GM23338 (cell line): Measurements from ENCODE around the gene CD58. TPM values are rescaled to one million over a fixed set of nuclear protein-coding genes. Genes with fewer than 3 reads are reported as not detected.

Experiments
- ATAC-seq: fragments of 200-7000 bp; cut with Tn5 transposase; 3 replicates; pipeline ENCODE4 v1.9.1; 2020
- DNase-seq: peaks from one replicate; pipeline ENCODE4 v3.0.0-alpha.2; 2015; ENCODE audit warnings: low spot score
- H2AFZ ChIP-seq: fragments of 200-600 bp; sonication (generic); 2 replicates; pipeline ENCODE4 v1.8.0; 2016; ENCODE audit warnings: antibody characterized with exemption, mild to moderate bottlenecking, moderate library complexity
- H3F3A ChIP-seq: fragments of 200-600 bp; sonication (generic); replicated peaks from 2 replicates; pipeline ENCODE4 v1.8.0; 2017; ENCODE audit warnings: antibody characterized with exemption, mixed run types, low read depth
- H3K27ac ChIP-seq: fragments of 200-600 bp; sonication (generic); 2 replicates; pipeline ENCODE4 v1.6.1; 2016; ENCODE audit warnings: low read depth
- H3K27me3 ChIP-seq: fragments of 200-600 bp; sonication (generic); 2 replicates; pipeline ENCODE4 v1.8.0; 2016; ENCODE audit warnings: mild to moderate bottlenecking, mixed run types, moderate library complexity; ENCODE audit not compliant: insufficient read depth
- H3K36me3 ChIP-seq: fragments of 200-600 bp; sonication (generic); 2 replicates; pipeline ENCODE4 v1.8.0; 2016; ENCODE audit warnings: mild to moderate bottlenecking; ENCODE audit not compliant: insufficient read depth
- H3K4me1 ChIP-seq: fragments of 200-600 bp; sonication (generic); 2 replicates; pipeline ENCODE4 v1.8.0; 2016; ENCODE audit warnings: mild to moderate bottlenecking, moderate library complexity; ENCODE audit not compliant: insufficient read depth
- H3K4me2 ChIP-seq: fragments of 200-600 bp; sonication (generic); 2 replicates; pipeline ENCODE4 v1.7.1; 2017; ENCODE audit warnings: mixed run types
- H3K4me3 ChIP-seq: fragments of 200-600 bp; sonication (generic); 2 replicates; pipeline ENCODE4 v1.6.1; 2016; ENCODE audit warnings: mixed run types
- H3K79me2 ChIP-seq: fragments of 200-600 bp; sonication (generic); replicated peaks from 2 replicates; pipeline ENCODE4 v1.8.0; 2017; ENCODE audit warnings: mild to moderate bottlenecking; ENCODE audit not compliant: insufficient read depth
- H3K9me2 ChIP-seq: fragments of 200-600 bp; sonication (generic); 2 replicates; pipeline ENCODE4 v1.8.0; 2017; ENCODE audit not compliant: insufficient read depth
- H4K20me1 ChIP-seq: fragments of 200-600 bp; sonication (generic); replicated peaks from 2 replicates; pipeline ENCODE4 v1.8.0; 2017; ENCODE audit warnings: mild to moderate bottlenecking; ENCODE audit not compliant: insufficient read depth
- H3K27ac Mint-ChIP-seq: 2 replicates; pipeline ENCODE4 v1.8.0; 2020; ENCODE audit warnings: inconsistent platforms, mild to moderate bottlenecking, moderate library complexity, mixed read lengths
- H3K27me3 Mint-ChIP-seq: 3 replicates; pipeline ENCODE4 v1.8.0; 2022; ENCODE audit warnings: low read depth, mild to moderate bottlenecking, moderate library complexity, mixed read lengths, inconsistent platforms; ENCODE audit not compliant: insufficient read depth, poor library complexity
- H3K36me3 Mint-ChIP-seq: 3 replicates; pipeline ENCODE4 v1.8.0; 2021; ENCODE audit warnings: low read depth, mild to moderate bottlenecking, inconsistent platforms, moderate library complexity, mixed read lengths
- H3K4me1 Mint-ChIP-seq: 3 replicates; pipeline ENCODE4 v1.8.0; 2020; ENCODE audit warnings: mild to moderate bottlenecking, inconsistent platforms, mixed read lengths
- H3K4me3 Mint-ChIP-seq: 3 replicates; pipeline ENCODE4 v1.8.0; 2021; ENCODE audit warnings: moderate library complexity, mild to moderate bottlenecking, inconsistent platforms, mixed read lengths
- H3K9me3 Mint-ChIP-seq: 3 replicates; pipeline ENCODE4 v1.8.0; 2020; ENCODE audit warnings: moderate library complexity, mild to moderate bottlenecking, inconsistent platforms, mixed read lengths
- CREB1 ChIP-seq: fragments of 250-450 bp; sonication (Bioruptor Pico); IDR thresholded peaks from 2 replicates; pipeline ENCODE4 v1.5.0; 2020; ENCODE audit warnings: low read depth, mild to moderate bottlenecking, moderate library complexity
- EZH2 ChIP-seq: fragments of 200-600 bp; sonication (generic); IDR thresholded peaks from one replicate; pipeline ENCODE4 v1.8.0; 2017; ENCODE audit warnings: antibody characterized with exemption, mild to moderate bottlenecking, low read depth; ENCODE audit not compliant: unreplicated experiment
- EZH2phosphoT487 ChIP-seq: fragments of 200-600 bp; sonication (generic); IDR thresholded peaks from one replicate; pipeline ENCODE4 v1.8.1; 2018; ENCODE audit warnings: antibody characterized with exemption; ENCODE audit not compliant: unreplicated experiment
- JUNB ChIP-seq: IDR thresholded peaks from one replicate; pipeline ENCODE4 v1.6.1; 2016; ENCODE audit warnings: antibody characterized with exemption; ENCODE audit not compliant: unreplicated experiment
- NANOG ChIP-seq: IDR thresholded peaks from 2 replicates; pipeline ENCODE4 v1.6.1; 2016; ENCODE audit warnings: antibody characterized with exemption, borderline replicate concordance
- POLR2AphosphoS5 ChIP-seq: IDR thresholded peaks from 2 replicates; pipeline ENCODE4 v1.6.1; 2016; ENCODE audit warnings: antibody characterized with exemption, low read depth
- STAT1 ChIP-seq: IDR thresholded peaks from one replicate; pipeline ENCODE4 v1.6.1; 2016; ENCODE audit warnings: antibody characterized with exemption; ENCODE audit not compliant: unreplicated experiment
- ZNF114 ChIP-seq: fragments of 250-450 bp; sonication (Bioruptor Pico); IDR thresholded peaks from 2 replicates; pipeline ENCODE4 v1.5.0; 2020; ENCODE audit warnings: mild to moderate bottlenecking, moderate library complexity
- ZNF331 ChIP-seq: fragments of 250-450 bp; sonication (Bioruptor Pico); IDR thresholded peaks from 2 replicates; pipeline ENCODE4 v1.5.0; 2020; ENCODE audit warnings: low read depth, mild to moderate bottlenecking, moderate library complexity
- polyA plus RNA-seq: library from polyadenylated mRNA; unstranded; fragments of >200 nt; fragmentation: Nextera tagmentation; extraction: Ambion mirVana; gene quantifications from 2 replicates; pipeline ENCODE4 v1.2.1, GENCODE V29; 2016
- total RNA-seq: library from RNA; depleted of rRNA; stranded (reverse); fragments of >200 nt; shearing (Covaris generic); gene quantifications from 2 replicates; pipeline ENCODE4 v1.2.3, GENCODE V29; 2014
- TF ChIP-seq, protein P1 (sequence below): IDR thresholded peaks from one replicate; pipeline ENCODE4 v1.6.1; 2018; ENCODE audit warnings: antibody characterized with exemption; ENCODE audit not compliant: unreplicated experiment
- TF ChIP-seq, protein P2 (sequence below): IDR thresholded peaks from 2 replicates; pipeline ENCODE4 v1.6.1; 2016; ENCODE audit warnings: antibody characterized with exemption
- TF ChIP-seq, protein P3 (sequence below), 2 experiments: fragments of 200-600 bp in 1 of 2; sonication (generic) in 1 of 2; conservative IDR thresholded peaks; 2 replicates each; pipeline versions ENCODE4 v1.5.1 to v1.6.1; 2016 to 2017; ENCODE audit warnings: antibody characterized with exemption in 2 of 2, low read depth in 2 of 2, mild to moderate bottlenecking in 2 of 2, moderate library complexity in 1 of 2

CD58 gene
- total and polyA plus RNA-seq, 2 experiments from 2014 or later, result 9.2 to 12.5 TPM

- TF ChIP-seq, protein P1, sequence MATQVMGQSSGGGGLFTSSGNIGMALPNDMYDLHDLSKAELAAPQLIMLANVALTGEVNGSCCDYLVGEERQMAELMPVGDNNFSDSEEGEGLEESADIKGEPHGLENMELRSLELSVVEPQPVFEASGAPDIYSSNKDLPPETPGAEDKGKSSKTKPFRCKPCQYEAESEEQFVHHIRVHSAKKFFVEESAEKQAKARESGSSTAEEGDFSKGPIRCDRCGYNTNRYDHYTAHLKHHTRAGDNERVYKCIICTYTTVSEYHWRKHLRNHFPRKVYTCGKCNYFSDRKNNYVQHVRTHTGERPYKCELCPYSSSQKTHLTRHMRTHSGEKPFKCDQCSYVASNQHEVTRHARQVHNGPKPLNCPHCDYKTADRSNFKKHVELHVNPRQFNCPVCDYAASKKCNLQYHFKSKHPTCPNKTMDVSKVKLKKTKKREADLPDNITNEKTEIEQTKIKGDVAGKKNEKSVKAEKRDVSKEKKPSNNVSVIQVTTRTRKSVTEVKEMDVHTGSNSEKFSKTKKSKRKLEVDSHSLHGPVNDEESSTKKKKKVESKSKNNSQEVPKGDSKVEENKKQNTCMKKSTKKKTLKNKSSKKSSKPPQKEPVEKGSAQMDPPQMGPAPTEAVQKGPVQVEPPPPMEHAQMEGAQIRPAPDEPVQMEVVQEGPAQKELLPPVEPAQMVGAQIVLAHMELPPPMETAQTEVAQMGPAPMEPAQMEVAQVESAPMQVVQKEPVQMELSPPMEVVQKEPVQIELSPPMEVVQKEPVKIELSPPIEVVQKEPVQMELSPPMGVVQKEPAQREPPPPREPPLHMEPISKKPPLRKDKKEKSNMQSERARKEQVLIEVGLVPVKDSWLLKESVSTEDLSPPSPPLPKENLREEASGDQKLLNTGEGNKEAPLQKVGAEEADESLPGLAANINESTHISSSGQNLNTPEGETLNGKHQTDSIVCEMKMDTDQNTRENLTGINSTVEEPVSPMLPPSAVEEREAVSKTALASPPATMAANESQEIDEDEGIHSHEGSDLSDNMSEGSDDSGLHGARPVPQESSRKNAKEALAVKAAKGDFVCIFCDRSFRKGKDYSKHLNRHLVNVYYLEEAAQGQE, result no peak
- TF ChIP-seq NANOG, result no peak
- TF ChIP-seq POLR2AphosphoS5, result no peak
- TF ChIP-seq, protein P2, sequence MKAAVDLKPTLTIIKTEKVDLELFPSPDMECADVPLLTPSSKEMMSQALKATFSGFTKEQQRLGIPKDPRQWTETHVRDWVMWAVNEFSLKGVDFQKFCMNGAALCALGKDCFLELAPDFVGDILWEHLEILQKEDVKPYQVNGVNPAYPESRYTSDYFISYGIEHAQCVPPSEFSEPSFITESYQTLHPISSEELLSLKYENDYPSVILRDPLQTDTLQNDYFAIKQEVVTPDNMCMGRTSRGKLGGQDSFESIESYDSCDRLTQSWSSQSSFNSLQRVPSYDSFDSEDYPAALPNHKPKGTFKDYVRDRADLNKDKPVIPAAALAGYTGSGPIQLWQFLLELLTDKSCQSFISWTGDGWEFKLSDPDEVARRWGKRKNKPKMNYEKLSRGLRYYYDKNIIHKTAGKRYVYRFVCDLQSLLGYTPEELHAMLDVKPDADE, result no peak
- TF ChIP-seq CREB1 (CRISPR knock-in tag), result no peak
- no peak for TF ChIP-seq EZH2phosphoT487
- no peak for TF ChIP-seq EZH2
- no peak for TF ChIP-seq STAT1
- no peak for TF ChIP-seq JUNB
- TF ChIP-seq, protein P3, sequence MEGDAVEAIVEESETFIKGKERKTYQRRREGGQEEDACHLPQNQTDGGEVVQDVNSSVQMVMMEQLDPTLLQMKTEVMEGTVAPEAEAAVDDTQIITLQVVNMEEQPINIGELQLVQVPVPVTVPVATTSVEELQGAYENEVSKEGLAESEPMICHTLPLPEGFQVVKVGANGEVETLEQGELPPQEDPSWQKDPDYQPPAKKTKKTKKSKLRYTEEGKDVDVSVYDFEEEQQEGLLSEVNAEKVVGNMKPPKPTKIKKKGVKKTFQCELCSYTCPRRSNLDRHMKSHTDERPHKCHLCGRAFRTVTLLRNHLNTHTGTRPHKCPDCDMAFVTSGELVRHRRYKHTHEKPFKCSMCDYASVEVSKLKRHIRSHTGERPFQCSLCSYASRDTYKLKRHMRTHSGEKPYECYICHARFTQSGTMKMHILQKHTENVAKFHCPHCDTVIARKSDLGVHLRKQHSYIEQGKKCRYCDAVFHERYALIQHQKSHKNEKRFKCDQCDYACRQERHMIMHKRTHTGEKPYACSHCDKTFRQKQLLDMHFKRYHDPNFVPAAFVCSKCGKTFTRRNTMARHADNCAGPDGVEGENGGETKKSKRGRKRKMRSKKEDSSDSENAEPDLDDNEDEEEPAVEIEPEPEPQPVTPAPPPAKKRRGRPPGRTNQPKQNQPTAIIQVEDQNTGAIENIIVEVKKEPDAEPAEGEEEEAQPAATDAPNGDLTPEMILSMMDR (conservative IDR thresholded peaks at IDR 0.05; ENCODE audit: low read depth in 2 of 2), result no peak
- no peak for TF ChIP-seq ZNF331 (CRISPR knock-in tag)
- no peak for TF ChIP-seq ZNF114 (CRISPR knock-in tag)
Measured at GRCh38 chr1:116516631-116517030, 54.2 kb downstream of the CD58 start (continued).

GRCh38 chr1:116515702-116516101 is 55.1 kb downstream of the CD58 start:
- Histone ChIP-seq H3K27me3 (no peaks in the 10 kb centered on the region), H3K4me3 (no peak overlapping the region), H3F3A (no peaks in the 10 kb centered on the region), H3K9me2 (no peaks in the 10 kb centered on the region), H2AFZ (no peak overlapping the region), H3K36me3 (no peaks in the 10 kb centered on the region), H3K4me1 (no peaks in the 10 kb centered on the region), H3K4me2 (no peak overlapping the region), H3K79me2 (no peaks in the 10 kb centered on the region), H4K20me1 (no peaks in the 10 kb centered on the region; the same call in 1 of the 2 replicates), H3K27ac (no peak overlapping the region)
- no peak for ATAC-seq
- Mint-ChIP-seq H3K27ac (no peak overlapping the region), H3K27me3 (peaks cover 6% of the 10 kb centered on the region), H3K36me3 (peaks cover 3% of the 10 kb centered on the region; the same call in 2 of the 3 replicates), H3K4me1 (peaks cover 5% of the 10 kb centered on the region; the same call in 2 of the 3 replicates), H3K9me3 (peaks cover 7% of the 10 kb centered on the region; the same call in 2 of the 3 replicates), H3K4me3 (no peak overlapping the region)
- no peak for DNase-seq
- TF ChIP-seq EZH2, result no peak
- TF ChIP-seq, protein P1, result no peak
- TF ChIP-seq JUNB, result no peak
- TF ChIP-seq ZNF114 (CRISPR knock-in tag), result no peak
- TF ChIP-seq, protein P3 (conservative IDR thresholded peaks at IDR 0.05; ENCODE audit: low read depth in 2 of 2), result no peak
- no peak for TF ChIP-seq STAT1
